BE2C (cell line): ENCODE measurements around the gene CLTCL1.
"Not testable (repeated sequence)": the region's sequence is repeated elsewhere in the genome, so short reads cannot be mapped to it uniquely, and the experiment has no call there.

Source experiments
- DNase-seq: peaks from one replicate; pipeline ENCODE4 v3.0.0-alpha.2; 2020
- H3K27me3 ChIP-seq: fragments of 250-450 bp; sonication (Bioruptor Pico); 2 replicates; pipeline ENCODE4 v1.5.1; 2020; ENCODE audit warnings: mild to moderate bottlenecking
- H3K36me3 ChIP-seq: fragments of 250-450 bp; sonication (Bioruptor Pico); 2 replicates; pipeline ENCODE4 v1.5.1; 2020; ENCODE audit warnings: mild to moderate bottlenecking
- H3K4me1 ChIP-seq: fragments of 250-450 bp; sonication (Bioruptor Pico); 2 replicates; pipeline ENCODE4 v1.5.1; 2020
- H3K4me3 ChIP-seq: 2 replicates; pipeline ENCODE4 v1.5.1; 2011; ENCODE audit warnings: low read depth, low read length
- H3K9me3 ChIP-seq: fragments of 250-450 bp; sonication (Bioruptor Pico); 2 replicates; pipeline ENCODE4 v1.5.1; 2020
- TF ChIP-seq, protein P1 (sequence below): IDR thresholded peaks from 2 replicates; pipeline ENCODE4 v1.5.1; 2012; ENCODE audit warnings: mild to moderate bottlenecking, low read depth, low read length

CLTCL1 gene

DNA sequence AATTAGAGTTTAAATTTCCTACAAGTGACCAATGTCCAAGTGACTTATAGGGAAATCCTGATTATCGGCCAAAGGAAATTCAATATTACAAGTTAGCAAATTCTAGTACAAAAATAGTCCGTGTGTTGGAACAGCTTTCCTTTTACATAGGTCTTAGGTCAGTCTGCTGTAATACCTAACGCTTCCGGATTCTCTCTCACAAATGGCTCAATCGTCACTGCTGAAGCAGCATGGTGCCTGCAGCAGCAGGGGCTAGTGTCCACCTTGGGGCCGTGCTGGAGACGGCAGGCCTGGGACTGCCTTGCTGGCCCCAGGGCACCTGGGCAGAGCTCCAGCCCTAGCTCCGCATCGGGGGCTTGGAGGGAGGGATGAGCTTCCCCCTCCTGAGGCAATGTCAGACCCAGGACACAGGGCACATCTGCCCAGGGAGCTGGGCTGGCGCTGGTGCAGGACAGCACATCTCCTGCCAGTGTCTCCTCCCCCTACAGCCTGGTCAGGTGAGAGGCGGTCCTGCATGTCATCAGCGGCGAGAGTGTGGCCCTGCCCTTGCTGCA is 39.4 kb upstream of the CLTCL1 start:
- Histone ChIP-seq H3K9me3 (no peaks in the 10 kb centered on the region), H3K4me3 (no peak overlapping the region), H3K27me3 (no peaks in the 10 kb centered on the region), H3K4me1 (no peaks in the 10 kb centered on the region), H3K36me3 (peaks cover 49% of the 10 kb centered on the region)
- no peak for DNase-seq
- TF ChIP-seq, protein P1, sequence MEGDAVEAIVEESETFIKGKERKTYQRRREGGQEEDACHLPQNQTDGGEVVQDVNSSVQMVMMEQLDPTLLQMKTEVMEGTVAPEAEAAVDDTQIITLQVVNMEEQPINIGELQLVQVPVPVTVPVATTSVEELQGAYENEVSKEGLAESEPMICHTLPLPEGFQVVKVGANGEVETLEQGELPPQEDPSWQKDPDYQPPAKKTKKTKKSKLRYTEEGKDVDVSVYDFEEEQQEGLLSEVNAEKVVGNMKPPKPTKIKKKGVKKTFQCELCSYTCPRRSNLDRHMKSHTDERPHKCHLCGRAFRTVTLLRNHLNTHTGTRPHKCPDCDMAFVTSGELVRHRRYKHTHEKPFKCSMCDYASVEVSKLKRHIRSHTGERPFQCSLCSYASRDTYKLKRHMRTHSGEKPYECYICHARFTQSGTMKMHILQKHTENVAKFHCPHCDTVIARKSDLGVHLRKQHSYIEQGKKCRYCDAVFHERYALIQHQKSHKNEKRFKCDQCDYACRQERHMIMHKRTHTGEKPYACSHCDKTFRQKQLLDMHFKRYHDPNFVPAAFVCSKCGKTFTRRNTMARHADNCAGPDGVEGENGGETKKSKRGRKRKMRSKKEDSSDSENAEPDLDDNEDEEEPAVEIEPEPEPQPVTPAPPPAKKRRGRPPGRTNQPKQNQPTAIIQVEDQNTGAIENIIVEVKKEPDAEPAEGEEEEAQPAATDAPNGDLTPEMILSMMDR = no peak

DNA sequence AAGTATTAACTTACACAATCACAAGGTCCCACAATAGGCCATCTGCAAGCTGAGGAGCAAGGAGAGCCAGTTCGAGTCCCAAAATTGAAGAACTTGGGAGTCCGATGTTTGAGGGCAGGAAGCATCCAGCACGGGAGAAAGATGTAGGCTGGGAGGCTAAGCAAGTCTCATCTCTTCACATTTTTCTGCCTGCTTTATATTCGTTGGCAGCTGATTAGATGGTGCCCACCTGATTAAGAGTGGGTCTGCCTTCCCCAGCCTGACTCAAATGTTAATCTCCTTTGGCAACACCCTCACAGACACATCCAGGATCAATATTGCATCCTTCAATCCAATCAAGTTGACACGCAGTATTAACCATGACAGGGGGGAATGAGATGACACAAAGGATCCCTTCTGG is 38.7 kb upstream of the CLTCL1 start:
- not testable (repeated sequence) for H3K27me3 ChIP-seq, H3K4me3 ChIP-seq, H3K4me1 ChIP-seq, H3K9me3 ChIP-seq, DNase-seq
- peaks cover 45% of the 10 kb centered on the region for H3K36me3 ChIP-seq

DNA sequence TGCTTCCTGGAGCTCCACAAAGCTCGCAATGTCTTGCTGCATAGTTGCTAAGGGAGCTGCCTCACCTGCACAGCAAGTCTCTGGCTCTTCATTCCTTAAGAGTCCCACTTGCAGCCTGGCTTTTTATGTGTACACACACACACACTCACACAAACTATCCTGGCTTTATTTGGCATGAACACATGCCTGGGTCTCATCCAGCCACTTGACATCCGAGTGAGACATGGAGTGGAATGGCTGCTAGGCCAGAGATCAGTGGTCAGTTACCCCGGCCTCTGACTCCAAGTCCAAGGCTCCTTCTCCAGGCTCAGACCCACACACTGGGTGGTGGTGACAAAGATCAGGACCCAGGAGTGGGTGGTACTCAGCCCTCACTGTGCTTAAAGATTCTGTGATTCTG is 37.9 kb upstream of the CLTCL1 start:
- Histone ChIP-seq H3K4me1 (no peaks in the 10 kb centered on the region), H3K36me3 (peaks cover 43% of the 10 kb centered on the region), H3K9me3 (0 out of 2 replicates have a peak, but pooled peaks cover 2% of the 10 kb centered on the region), H3K4me3 (no peak overlapping the region), H3K27me3 (no peaks in the 10 kb centered on the region)
- TF ChIP-seq, protein P1 = no peak
- DNase-seq = no peak

DNA sequence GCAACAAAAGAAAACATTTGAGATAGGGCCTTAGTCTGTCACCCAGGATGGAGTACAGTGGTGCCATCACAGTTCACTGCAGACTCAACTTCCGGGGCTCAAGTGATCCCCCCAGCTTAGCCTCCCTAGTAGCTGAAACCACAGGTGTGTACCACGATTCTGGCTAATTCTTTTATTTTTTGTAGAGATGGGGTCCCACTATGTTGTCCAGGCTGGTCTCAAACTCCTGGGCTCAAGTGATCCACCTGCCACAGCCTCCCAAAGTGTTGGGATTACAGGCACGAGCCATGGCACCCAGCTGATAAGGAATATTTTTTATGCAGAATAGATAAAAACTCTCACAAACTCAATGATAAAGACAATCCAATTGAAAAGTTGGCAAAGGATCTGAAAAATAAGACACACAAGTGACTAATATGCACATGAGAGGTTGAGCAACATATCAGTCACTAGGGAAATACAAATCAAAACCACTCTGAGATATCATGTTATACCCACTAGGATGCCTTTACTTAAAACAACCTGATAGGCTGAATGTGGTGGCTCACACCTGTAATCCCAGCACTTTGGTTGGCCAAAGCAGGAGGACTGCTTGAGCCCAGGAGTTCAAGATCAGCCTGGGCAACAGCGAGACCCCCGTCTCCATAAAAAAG is 33.9 kb upstream of the CLTCL1 start:
- H3K27me3 ChIP-seq = no peaks in the 10 kb centered on the region
- no peak for DNase-seq
- 0 out of 2 replicates have a peak, but pooled peaks cover 2% of the 10 kb centered on the region for H3K9me3 ChIP-seq
- H3K36me3 ChIP-seq = peaks cover 14% of the 10 kb centered on the region
- TF ChIP-seq, protein P1 = no peak
- no peaks in the 10 kb centered on the region for H3K4me1 ChIP-seq
- H3K4me3 ChIP-seq = no peak overlapping the region

DNA sequence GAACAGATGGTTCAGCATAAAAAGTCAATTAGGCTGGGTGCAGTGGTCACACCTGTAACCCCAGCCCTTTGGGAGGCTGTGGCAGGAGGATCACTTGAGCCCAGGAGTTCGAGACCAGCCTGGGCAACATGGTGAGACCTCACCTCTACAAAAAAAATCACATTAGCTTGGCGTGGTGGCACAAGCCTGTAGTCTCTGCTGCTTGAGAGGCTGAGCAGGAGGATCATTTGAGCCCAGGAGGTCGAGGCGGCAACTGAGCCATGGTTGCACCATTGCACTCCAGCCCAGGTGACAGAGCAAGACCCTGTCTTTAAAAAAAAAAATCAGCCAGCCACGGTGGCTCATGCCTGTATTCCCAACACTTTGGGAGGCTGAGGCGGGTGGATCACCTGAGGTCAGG is 31.9 kb upstream of the CLTCL1 start:
- not testable (repeated sequence) for H3K9me3 ChIP-seq, H3K4me1 ChIP-seq, DNase-seq

DNA sequence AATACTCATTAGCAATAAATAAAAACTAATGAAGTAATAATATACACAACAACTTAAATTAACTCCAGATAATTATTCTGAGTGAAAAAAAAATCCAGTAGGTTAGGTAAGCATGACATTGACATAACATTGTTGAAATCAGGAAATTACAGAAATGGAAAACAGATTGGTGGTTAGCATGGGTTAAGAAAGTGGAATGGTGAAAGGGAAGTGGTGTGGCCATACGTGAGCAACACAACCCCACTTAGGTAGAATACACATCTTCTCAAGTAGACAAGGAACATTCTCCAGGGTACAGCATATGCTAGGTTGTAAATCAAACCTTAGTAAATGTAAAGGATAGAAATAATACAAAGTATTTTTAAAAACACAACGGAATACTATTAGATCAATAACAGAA is 30.2 kb upstream of the CLTCL1 start:
- Histone ChIP-seq H3K27me3 (no peaks in the 10 kb centered on the region), H3K4me1 (no peaks in the 10 kb centered on the region), H3K36me3 (no peaks in the 10 kb centered on the region), H3K4me3 (no peak overlapping the region), H3K9me3 (peaks cover 7% of the 10 kb centered on the region; the same call in 1 of the 2 replicates)
- DNase-seq = no peak
- TF ChIP-seq, protein P1 = no peak

More for the DNA sequence above, 31.9 kb upstream of the CLTCL1 start:
- H3K27me3 ChIP-seq, H3K4me3 ChIP-seq, H3K36me3 ChIP-seq: not testable (repeated sequence)

DNA sequence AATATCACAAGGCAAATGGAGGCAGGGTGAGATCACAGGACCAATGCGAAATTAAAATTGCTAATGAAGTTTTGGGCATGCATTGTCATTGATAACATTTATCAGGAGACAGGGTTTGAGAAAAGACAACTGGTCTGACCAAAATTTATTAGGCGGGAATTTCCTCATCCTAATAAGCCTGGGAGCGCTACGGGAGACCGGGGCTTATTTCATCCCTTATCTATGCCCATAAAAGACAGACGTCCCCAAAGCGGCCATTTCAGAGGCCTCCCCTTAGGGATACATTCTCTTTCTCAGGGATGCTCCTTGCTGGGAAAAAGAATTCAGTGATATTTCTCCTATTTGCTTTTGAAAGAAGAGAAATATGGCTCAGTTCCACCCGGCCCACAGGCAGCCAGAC is 28.6 kb upstream of the CLTCL1 start:
- not testable (repeated sequence) for H3K36me3 ChIP-seq

More for the DNA sequence above, 28.6 kb upstream of the CLTCL1 start:
- H3K27me3 ChIP-seq, H3K4me3 ChIP-seq, H3K4me1 ChIP-seq, DNase-seq, H3K9me3 ChIP-seq: not testable (repeated sequence)
